ENCODE data around the gene PSAPL1.

GRCh38 chr4:7434141-7434765 lies 477 bp downstream of the PSAPL1 start:
- TF ChIP-seq, protein P1, sequence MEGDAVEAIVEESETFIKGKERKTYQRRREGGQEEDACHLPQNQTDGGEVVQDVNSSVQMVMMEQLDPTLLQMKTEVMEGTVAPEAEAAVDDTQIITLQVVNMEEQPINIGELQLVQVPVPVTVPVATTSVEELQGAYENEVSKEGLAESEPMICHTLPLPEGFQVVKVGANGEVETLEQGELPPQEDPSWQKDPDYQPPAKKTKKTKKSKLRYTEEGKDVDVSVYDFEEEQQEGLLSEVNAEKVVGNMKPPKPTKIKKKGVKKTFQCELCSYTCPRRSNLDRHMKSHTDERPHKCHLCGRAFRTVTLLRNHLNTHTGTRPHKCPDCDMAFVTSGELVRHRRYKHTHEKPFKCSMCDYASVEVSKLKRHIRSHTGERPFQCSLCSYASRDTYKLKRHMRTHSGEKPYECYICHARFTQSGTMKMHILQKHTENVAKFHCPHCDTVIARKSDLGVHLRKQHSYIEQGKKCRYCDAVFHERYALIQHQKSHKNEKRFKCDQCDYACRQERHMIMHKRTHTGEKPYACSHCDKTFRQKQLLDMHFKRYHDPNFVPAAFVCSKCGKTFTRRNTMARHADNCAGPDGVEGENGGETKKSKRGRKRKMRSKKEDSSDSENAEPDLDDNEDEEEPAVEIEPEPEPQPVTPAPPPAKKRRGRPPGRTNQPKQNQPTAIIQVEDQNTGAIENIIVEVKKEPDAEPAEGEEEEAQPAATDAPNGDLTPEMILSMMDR (conservative IDR thresholded peaks at IDR 0.05) = no peak
- TF ChIP-seq EZH2 (IDR thresholded peaks at IDR 0.05; ENCODE audit: low read depth) = no peak

All from PC-9 (cell line).